Kidney epithelial cell (primary cell): ENCODE data around the gene SERP2. TPM values are rescaled to one million over a fixed set of nuclear protein-coding genes. Genes with fewer than 3 reads are reported as not detected.
"Not testable (repeated sequence)": the region's sequence is repeated elsewhere in the genome, so short reads cannot be mapped to it uniquely, and the experiment has no call there.

ENCODE experiments used
- DNase-seq: peaks from one replicate; pipeline ENCODE4 v3.0.0-alpha.2; 2010; ENCODE audit warnings: low read depth
- H3K27me3 ChIP-seq: 2 replicates; pipeline ENCODE4 v1.6.0; 2011; ENCODE audit warnings: low read length; ENCODE audit not compliant: control insufficient read depth, insufficient read depth
- H3K36me3 ChIP-seq: 2 replicates; pipeline ENCODE4 v1.5.1; 2011; ENCODE audit warnings: low read length; ENCODE audit not compliant: control insufficient read depth, insufficient read depth
- H3K4me3 ChIP-seq: 2 replicates; pipeline ENCODE4 v1.5.1; 2011; ENCODE audit warnings: low read depth, mild to moderate bottlenecking, control low read depth, low read length
- CTCF ChIP-seq: IDR thresholded peaks from 2 replicates; pipeline ENCODE4 v1.5.1; 2011; ENCODE audit warnings: mild to moderate bottlenecking, moderate library complexity, low read length, control low read depth, inconsistent platforms; ENCODE audit not compliant: insufficient read depth, poor library complexity, severe bottlenecking
- total RNA-seq: library from RNA; depleted of rRNA; stranded (reverse); fragments of >200 nt; gene quantifications from 2 replicates; pipeline ENCODE4 v1.2.3, GENCODE V29; 2015

The SERP2 gene
- 5.1 and 9.7 TPM in 2 replicates for total RNA-seq

- no peak for DNase-seq
- no peak for TF ChIP-seq CTCF
Observed at GRCh38 chr13:44373601-44374347, at the start of gene SERP2. SERP2 (plus strand) TSS chr13:44373824; CDS start chr13:44374026, 202 bp downstream.

GRCh38 chr13:44326961-44327360 lies 46.7 kb upstream of the SERP2 start:
- TF ChIP-seq CTCF, result no peak
- Histone ChIP-seq H3K36me3 (no peaks in the 10 kb centered on the region), H3K27me3 (no peaks in the 10 kb centered on the region), H3K4me3 (no peak overlapping the region)
- no peak for DNase-seq

More at GRCh38 chr13:44373601-44374347, at the start of gene SERP2:
- no peaks in the 10 kb centered on the region for H3K27me3 ChIP-seq
- no peaks in the 10 kb centered on the region for H3K36me3 ChIP-seq
- peak within 1 kb of the TSS; percentile 43 for H3K4me3 ChIP-seq

- not testable (repeated sequence) for H3K4me3 ChIP-seq, H3K36me3 ChIP-seq, DNase-seq, H3K27me3 ChIP-seq
Observed at GRCh38 chr13:44329041-44329440, 44.6 kb upstream of the SERP2 start.

- H3K27me3 ChIP-seq, result no peaks in the 10 kb centered on the region
- H3K36me3 ChIP-seq, result no peaks in the 10 kb centered on the region
Observed at GRCh38 chr13:44329909-44330545, 43.6 kb upstream of the SERP2 start.

GRCh38 chr13:44331446-44331845 lies 42.2 kb upstream of the SERP2 start:
- no peak overlapping the region for H3K4me3 ChIP-seq
- H3K36me3 ChIP-seq, result no peaks in the 10 kb centered on the region
- H3K27me3 ChIP-seq, result no peaks in the 10 kb centered on the region
- DNase-seq, result no peak
- TF ChIP-seq CTCF, result no peak

More at GRCh38 chr13:44329909-44330545, 43.6 kb upstream of the SERP2 start:
- no peak overlapping the region for H3K4me3 ChIP-seq
- TF ChIP-seq CTCF, result no peak
- no peak for DNase-seq

GRCh38 chr13:44331912-44332851 lies 41.4 kb upstream of the SERP2 start:
- Histone ChIP-seq H3K4me3 (no peak overlapping the region), H3K36me3 (no peaks in the 10 kb centered on the region), H3K27me3 (no peaks in the 10 kb centered on the region)
- no peak for TF ChIP-seq CTCF
- no peak for DNase-seq
